Measurements from ENCODE around the gene CD84.

CD84 gene, protein sequence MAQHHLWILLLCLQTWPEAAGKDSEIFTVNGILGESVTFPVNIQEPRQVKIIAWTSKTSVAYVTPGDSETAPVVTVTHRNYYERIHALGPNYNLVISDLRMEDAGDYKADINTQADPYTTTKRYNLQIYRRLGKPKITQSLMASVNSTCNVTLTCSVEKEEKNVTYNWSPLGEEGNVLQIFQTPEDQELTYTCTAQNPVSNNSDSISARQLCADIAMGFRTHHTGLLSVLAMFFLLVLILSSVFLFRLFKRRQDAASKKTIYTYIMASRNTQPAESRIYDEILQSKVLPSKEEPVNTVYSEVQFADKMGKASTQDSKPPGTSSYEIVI

DNA sequence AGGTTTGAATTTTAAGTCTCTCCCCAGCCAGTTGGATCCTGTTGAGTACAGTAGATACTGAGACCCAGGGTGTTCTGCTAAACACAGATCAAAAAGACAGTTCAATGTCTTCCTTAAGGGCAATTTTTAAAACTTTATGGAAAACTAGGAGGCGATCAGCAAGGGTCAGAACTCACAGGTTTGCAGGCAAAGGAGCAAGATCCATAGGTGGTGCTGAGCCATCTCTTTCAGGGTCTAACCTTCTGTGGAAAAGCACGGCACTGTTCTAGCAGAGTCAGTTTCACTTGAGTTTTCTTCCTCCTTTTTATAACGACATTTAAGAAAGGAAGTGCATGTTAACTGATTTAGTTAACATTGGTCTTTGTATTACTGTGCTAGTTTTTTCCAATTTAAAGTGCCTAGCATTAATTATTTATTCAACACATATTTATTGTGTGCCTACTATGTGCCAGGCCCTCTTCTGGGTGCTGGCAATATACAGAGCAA is at the start of gene CD84:
TSS of gene CD84 (minus strand) at position 281 of the 486 bp plus-strand sequence. CDS start at position 222, 59 bp downstream.
- DNase-seq (ENCODE audit: low read depth in 1 of 2, low spot score in 1 of 2) = no peak

DNA sequence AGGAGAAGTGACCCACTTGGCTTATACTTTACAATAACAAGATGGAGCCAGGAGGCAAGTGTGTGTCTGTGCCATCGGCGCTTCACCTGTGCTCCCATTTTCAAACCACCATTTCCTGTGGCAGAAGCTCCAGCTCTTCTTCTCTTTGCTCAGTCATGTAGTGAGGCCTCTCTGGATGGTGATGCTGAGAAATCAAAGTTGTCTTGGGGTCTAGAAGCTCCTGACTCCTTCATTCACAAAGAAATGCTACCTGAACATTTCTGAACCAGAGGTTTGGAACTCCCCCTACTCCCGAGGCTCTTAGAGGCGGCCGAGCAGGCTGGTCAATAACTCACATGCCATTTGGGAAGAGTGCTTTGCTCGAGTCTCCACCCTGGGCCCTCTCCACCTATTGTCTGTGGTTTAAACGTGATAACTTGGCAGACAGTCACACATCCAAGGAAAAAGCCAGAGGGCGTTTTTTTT is 49.5 kb upstream of the CD84 start:
- no peak for DNase-seq (ENCODE audit: low read depth in 1 of 2, low spot score in 1 of 2)

DNA sequence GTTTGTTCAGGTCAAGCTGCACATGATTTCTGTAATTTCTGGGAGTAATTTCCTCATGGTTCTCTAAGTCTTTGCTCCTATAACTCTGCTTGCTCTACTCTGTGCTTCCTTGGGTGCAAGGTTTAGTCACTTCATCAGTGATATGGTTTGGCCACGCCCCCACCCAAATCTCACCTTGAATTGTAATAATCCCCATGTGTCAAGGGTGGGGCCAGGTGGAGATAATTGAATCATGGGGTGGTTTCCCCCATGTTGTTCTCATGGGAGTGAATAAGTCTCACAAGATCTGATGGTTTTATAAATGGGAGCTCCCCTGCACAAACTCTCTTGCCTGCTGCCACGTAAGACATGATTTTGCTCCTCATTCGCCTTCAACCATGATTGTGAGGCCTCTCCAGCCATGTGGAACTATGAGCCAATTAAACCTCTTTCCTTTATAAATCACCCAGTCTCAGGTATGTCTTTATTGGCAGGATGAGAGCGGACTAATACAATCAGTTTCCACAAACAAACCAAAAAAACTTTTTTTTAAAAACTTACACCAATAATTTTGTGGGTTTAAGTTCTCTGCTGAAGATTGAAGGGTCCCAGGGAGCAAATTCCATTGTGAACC is 48.5 kb upstream of the CD84 start:
- peak in 1 of 2 donors; percentile 49 for DNase-seq (ENCODE audit: low read depth in 1 of 2, low spot score in 1 of 2)

DNA sequence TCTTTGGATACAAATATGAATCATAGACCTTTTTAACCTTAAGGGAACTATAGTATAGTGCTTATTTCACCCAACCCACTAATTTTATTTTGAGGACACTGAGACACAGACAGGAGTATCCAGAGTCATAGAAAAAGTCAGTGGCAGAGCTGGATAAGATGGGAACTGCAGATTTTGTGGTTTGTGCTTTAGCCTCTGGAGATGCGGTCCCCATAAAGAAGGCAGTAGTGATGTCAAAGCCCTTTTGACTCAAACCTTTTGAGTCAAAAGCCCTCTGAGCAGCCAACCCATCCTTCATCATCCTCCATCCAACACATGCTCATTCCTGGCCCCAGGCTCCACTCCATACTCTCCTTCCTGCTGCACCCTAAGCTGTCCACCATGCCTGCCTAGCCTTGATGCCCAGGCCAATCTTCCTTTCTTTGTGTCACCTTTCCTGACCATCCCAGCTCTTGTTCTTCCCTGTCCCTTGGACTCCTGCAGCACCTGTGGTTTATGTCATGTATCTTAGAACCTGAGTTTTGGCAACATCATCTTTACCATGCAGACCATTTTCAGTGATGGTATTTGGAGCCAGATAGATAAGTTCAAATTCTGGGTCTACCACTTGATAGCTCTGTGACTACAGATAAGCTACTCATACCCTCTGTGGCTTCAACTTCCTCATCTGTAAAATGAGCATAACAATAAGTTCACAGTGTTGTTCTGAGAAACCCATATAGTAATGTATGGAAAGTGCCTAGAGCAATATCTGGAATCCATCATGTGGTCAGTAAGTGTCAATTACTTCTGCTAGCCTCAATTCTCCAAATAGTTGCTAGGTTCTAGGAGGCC is 47.4 kb upstream of the CD84 start:
- no peak for DNase-seq (ENCODE audit: low read depth in 1 of 2, low spot score in 1 of 2)

DNA sequence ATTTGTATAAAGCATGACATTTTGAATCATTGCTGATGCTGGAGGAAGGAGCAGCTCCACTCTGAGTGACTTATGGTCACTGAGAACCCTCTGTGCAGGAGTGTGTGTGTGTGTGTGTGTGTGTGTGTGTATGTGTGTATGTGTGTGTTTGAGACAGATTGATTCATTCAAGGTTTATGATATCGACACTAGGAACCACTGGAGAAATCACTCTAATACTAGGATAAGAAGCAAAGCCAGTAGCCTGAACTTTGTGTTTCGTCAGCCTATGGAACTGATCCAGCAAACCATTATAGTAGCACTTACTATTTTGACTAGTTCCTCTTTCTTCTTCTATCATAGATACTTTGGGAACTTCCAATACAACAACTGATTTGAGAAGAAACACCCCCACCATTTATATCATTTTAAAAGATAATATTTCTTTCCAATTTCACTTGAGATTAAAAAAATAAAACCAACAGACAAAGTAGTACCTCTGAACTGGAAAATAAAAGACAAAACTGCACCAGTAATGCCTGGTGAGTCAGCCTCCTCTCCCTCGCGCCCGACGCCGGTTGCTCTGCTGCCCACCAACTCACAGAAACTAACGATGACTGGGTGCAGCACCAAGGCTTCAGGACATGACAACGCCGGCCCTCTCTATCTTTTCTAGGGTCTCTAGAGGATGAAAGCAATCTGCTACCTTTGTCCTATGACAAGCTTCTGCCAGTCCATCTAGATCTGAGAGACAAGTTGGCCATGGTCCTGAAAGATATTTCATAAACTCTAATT is 46.6 kb upstream of the CD84 start:
- peak in 1 of 2 donors; percentile 66 for DNase-seq (ENCODE audit: low read depth in 1 of 2, low spot score in 1 of 2)

DNA sequence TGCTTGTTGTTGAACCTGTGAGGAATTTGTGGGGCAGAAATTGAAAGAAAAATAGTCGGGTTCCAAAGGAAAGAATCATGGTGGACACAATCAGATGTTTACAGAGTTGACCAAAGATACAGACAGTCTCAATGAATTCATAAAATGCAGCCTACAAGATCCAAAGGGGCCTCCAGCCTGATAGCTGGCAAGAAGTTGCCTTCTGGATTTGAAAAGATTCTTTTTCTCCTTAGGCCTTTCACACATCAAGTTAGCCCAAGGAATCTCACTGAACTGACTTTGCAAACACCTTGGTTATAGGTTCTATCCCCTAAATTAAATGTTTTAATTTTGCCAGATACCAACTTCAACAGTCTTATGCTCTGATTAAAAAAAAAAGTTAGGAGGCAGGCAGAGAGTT is 46.0 kb upstream of the CD84 start:
- no peak for DNase-seq (ENCODE audit: low read depth in 1 of 2, low spot score in 1 of 2)

DNA sequence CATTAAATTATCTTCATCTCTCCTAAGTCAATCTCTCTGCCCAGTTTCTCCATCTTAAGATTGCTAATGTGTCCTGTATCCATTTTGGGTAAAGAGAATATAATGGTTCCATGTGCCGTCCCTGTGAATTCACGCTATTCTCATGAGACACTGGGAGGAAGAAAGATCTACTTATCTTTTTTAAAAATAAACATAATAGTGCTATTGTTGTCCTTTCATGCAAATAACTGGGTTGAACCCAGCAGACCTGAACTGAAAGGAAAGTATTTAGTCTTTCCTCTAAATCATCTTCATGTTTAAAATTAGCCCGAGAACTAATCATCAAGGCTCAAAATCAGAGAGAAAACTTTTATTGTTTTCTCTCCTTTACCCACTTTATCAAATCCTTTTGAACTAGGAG is 45.2 kb upstream of the CD84 start:
- no peak for DNase-seq (ENCODE audit: low read depth in 1 of 2, low spot score in 1 of 2)

DNA sequence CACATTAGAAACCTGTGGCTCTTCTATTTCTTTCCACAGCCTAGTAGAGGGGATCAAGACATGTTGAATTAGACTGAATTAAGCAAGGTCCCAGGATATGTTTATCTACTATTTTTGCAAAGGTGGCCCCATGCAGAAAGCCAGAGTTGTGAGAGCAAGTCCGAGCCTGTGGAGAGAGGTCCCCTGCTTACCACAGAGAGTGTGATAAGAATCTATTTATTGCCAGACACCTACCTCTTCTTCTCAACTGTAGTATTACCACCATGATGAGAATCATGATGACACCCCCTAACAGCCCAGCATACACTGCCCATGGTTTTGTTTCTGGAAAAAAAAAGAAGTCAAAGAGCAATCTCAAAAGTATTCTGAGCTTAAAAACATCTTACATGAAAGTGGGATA is 44.6 kb upstream of the CD84 start:
- no peak for DNase-seq (ENCODE audit: low read depth in 1 of 2, low spot score in 1 of 2)

DNA sequence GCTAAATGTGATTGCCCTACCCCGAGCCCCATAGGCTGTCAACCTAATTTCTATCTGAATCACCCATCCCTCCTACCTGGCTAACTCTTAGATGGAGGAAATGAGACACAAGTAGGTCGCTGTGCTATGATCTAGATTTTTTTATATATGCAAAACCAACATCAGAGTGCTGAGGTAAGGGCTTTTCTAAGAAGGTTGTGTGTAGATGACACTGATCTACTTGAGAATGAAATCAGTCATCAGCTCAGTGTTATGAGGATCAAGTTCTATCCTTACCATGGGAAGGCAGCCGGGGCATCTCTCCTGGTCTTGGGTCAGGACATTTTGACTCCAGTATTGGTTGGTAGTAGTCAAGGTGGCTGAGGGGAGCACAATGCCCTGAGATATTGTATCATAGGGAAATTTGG is 43.9 kb upstream of the CD84 start:
- peak in 1 of 2 donors; percentile 45 for DNase-seq (ENCODE audit: low read depth in 1 of 2, low spot score in 1 of 2)

DNA sequence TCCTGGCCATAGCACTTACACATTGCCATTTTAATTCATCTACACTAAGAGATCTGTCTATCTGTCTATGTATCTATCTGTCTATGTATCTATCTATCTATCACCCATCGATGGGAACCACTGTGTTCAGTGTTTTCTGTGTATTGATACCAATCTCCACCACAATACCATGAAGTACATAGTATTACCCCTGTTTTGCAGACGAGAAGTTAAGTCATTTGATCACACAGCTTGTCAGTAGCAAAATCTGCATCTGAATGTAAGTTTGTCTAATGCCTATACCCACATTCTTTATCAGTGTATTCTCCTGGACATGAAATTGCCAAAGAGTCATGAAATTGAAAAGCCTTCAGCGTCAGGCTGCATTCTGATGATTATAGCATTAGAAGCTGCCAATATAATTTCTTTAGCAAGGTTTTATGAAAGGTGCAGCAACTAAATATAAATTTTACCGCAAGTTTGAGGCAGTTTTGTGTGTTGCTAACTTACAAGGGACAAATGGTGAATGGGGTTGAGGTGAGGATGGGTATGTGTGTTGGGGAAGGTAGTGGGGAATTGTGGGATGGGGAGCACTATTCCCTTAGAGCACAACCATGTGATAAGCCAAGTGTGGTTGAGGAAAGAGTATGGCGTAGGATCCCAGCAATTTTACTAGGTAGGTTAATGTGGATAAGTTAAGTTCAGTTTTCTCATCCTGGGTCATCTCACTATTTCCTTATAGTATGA is 43.4 kb upstream of the CD84 start:
- no peak for DNase-seq (ENCODE audit: low read depth in 1 of 2, low spot score in 1 of 2)

DNA sequence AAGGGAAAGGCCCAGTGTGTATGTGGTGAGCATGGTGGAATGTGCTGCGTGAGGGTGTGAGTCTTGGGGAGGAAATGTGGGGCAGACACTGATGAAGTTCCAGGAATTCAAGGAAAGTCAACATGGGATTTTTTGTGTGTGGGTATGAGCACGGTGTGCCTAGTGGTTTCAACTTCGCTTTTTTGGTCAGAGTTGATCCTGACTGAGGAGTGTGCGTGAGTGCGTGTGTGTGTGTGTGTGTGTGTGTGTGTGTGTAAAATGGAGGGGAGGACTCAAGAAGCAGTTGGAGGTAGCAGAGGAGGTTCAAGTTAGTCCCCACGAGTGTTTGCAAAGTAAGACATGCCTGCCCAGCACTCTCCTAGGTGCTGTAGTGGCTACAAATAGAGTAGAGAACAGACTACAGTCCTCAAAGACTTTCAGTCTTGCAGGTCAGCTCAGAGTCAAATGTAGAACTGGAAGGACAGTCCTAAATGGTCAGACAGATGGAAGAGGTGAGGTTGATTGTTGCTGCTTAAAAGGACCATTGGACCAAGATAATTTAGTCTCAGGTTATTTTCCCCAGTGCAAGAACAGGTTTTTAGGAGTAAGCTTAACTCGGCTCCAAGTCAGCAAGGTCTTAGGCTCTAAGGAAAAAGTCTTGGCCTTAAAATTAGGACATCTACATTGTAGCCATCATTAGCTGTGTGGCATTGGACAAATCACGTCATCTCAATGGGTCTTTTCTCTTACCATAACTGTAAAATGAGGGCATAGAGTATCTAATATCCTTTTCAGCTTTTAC is 42.5 kb upstream of the CD84 start:
- DNase-seq (ENCODE audit: low read depth in 1 of 2, low spot score in 1 of 2) = no peak

DNA sequence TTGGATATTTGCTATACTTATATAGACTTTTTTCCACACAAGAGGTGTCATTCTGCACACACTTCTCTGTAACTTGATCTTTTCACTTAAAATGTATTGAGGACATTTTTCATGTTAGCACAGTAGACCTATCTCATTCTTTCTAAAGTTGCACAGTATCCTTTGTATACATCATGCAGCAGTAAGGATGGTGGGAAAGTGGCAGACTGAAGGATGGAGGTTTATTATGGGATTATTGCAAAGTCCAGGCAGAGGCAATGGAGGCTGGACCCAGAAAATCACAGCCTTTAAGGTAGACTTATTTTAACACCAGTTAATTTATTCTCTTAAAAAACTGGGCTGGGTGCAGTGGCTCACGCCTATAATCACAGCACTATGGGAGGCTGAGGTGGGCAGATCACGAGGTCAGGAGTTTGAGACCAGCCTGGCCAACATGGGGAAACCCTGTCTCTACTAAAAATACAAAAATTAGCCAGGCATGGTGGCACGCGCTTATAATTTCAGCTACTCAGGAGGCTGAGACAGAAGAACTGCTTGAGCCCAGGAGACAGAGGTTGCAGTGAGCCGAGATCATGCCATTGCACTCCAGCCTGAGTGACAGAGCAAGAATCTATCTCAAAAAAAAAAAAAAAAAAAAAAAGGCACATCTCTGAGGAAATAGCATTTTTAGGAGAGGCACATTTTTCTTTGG is 41.8 kb upstream of the CD84 start:
- DNase-seq (ENCODE audit: low read depth in 1 of 2, low spot score in 1 of 2) = no peak

DNA sequence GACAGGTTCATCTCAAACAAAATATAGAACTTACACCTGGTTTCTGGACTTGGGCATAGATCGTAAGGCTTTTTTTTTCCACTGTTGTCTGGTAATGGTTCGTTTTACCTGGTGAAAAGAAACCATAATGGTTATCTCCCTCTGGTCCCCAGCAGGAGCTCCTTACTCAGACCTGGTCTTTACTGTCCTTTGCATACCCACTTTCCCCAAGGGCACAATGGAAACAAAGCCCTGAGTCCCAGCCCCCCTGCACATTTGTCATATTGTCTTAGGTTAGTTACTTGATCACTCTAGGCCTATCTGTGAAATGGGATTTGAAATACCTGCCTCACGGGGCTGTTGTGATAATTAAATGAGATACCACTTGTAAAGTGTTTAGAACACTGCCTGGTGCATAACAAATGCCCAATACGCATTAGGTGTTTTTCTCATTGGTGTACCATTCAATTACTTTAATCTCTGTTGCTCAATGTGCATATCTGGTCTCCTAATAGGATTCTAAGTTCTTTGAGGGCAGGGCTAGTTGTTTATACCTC is 40.5 kb upstream of the CD84 start:
- no peak for DNase-seq (ENCODE audit: low read depth in 1 of 2, low spot score in 1 of 2)

DNA sequence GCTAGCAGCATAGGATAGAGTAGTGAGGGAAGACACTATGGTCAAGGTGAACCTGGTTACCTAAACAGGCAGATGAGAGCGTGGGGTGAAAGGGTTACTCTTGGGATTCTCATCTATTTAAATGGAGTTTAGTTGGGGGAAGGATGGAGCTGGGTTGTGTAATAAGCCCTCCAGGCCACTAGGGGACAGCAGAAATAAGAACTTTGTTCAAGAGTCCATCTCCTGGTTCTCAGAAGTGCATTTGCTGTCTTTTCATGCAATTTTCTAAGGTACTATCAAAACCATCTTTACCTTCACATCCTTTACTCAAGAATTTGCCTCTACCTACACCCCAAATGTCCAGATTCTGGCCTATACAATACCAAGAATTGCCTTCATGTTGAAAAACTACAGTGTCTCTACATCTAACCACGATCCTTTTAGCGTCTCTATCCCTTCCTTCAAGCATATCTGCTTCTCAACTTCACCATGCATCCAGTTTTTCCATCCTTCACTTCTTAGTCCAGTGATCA is 39.5 kb upstream of the CD84 start:
- no peak for DNase-seq (ENCODE audit: low read depth in 1 of 2, low spot score in 1 of 2)

DNA sequence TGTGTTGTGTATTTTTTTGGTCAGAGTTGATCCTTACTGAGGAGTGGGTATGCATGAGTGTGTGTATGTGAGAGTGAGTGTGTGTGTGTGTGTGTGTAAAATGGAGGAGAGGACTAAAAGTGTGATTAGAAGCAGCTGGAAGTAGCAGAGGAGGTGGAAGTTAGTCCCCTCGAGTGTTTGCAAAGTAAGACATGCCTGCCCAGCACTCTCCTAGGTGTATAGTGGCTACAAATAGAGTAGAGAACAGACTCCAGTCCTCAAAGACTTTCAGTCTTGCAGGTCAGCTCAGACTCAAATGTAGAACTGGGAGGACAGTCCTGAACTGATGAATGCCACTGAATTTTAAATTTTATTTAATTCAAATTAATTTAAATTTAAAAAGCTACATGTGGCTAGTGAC is 39.0 kb upstream of the CD84 start:
- no peak for DNase-seq (ENCODE audit: low read depth in 1 of 2, low spot score in 1 of 2)

DNA sequence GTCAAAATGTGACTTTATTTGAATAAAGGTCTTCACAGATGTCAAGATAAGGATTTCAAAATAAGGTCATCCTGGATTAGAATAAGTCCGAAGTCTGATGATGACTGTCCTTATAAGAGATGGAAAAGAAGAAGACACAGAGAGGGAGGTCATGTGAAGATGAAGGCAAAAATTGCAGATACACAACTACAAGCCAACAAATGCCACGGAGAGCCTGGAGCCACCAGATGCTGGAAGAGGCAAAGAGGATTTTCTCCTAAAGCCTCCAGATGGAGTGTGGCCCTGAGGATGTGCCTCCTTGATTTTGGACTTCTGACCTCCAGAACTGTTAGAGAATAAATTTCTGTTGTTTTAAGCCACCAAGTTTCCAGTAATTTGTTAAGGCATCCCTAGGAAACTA is 36.4 kb upstream of the CD84 start:
- DNase-seq (ENCODE audit: low read depth in 1 of 2, low spot score in 1 of 2) = no peak

DNA sequence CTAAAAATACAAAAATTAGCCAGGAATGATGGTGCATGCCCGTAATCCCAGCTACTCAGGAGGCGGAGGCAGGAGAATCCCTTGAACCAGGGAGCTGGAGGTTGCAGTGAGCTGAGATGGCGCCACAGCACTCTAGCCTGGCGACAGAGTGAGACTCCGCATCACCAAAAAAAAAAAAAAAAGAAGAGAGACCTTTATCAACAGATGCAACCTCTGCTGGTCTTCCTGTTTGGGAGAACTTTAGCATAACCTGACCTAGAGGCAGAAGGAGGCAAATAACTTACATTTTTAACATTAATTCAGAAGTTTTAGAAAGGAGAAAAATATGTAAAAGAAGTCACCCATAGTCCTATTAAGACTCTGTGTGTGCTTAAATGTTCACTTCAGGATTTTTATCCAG is 35.1 kb upstream of the CD84 start:
- no peak for DNase-seq (ENCODE audit: low read depth in 1 of 2, low spot score in 1 of 2)

DNA sequence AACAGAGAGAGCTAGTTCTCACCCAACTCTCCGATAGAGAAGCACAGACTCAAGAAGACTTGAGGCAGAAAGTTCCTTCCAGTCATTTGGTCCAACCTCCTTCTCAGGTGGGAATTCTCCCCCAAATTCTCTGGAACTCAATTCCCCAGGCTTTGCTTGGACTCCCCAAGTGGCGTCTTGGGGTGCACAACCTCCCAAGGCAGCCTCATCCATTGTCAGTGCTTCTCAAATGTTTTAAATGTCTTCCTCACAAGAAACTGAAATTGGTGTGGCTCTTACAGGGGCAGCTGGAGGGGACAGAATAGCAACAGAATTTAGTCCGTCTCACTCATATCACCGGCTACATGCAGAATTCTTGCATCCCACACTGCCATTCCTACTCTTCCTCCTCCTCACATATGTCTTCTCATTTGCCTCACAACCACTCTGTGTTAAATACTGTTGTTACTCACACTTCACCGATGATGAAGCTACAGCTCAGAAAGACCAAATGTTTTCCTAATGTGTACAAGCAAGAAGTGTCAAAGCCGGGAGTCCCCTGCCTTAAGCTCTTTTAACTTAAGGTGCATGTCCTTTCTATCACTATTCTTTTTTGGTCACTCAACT is 33.4 kb upstream of the CD84 start:
- DNase-seq (ENCODE audit: low read depth in 1 of 2, low spot score in 1 of 2) = no peak

All from activated CD4-positive, alpha-beta T cell treated with anti-CD3 and anti-CD28 coated beads, Interleukin-2, amount 50 U/mL, for 24 hours (primary cell).